DMS153 treated with DMSO at 0.1 percent for 48 hours (cell line): ENCODE data around the gene NPAS1.
A peak's percentile ranks its signal among the peaks of the same experiment; 100 is the strongest.

Source experiments
- DNase-seq: peaks from one replicate; lab custom pipeline; 2025; ENCODE audit not compliant: unreplicated experiment; lab: John Stamatoyannopoulos, UW

The NPAS1 gene, protein sequence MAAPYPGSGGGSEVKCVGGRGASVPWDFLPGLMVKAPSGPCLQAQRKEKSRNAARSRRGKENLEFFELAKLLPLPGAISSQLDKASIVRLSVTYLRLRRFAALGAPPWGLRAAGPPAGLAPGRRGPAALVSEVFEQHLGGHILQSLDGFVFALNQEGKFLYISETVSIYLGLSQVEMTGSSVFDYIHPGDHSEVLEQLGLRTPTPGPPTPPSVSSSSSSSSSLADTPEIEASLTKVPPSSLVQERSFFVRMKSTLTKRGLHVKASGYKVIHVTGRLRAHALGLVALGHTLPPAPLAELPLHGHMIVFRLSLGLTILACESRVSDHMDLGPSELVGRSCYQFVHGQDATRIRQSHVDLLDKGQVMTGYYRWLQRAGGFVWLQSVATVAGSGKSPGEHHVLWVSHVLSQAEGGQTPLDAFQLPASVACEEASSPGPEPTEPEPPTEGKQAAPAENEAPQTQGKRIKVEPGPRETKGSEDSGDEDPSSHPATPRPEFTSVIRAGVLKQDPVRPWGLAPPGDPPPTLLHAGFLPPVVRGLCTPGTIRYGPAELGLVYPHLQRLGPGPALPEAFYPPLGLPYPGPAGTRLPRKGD

DNA sequence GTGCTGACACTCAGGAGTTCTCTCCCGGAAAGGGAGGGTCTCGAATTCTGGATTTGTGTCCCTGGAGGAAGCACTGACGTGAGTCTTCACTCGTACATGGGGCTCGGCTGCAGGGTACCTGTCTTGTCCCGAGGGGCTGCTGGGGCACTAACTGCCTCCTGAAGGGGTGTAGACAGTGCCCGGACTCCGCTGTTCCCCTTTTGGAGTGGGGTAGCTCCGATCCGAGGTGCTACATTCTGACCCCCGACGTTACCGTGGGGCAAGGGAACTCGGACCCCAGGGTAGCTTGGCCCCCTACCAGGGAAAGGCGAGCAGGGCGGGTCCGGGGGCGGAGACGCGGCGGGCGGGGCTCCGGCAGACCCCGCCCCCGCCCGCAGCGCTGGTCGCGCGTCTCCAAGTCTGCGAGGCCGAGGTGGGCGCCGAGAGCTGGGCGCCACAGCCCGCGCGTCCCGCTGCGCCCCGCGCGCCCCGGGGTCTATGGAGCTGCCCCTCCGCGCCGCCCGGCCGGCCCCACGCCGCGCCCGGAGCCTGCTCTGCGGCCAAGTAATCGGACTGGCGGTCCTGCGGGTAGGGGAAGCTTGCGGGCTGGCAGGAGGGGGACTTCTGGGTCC, at the start of gene NPAS1:
NPAS1 (plus strand) TSS at position 407 of the 611 bp plus-strand sequence. CDS start 1,211 bp downstream, outside the sequence.
- no peak for DNase-seq

DNA sequence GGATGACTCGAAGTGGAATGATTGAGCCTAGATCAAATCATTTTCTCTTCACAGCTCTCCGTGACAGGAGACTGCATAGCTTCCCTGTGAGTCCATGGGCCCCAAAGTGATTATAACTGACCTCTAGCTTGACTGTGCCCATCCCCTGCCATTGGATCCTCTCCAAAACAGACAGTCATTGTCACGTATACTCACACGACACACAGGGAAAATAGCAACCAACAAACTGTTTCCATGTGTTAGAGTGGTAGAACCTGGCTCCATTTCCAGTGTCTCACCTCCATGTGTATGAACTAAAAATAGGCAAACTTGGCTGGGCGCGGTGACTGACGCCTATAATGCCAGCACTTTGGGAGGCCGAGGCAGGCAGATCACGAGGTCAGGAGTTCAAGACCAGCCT, 48.8 kb upstream of the NPAS1 start:
- DNase-seq: no peak

DNA sequence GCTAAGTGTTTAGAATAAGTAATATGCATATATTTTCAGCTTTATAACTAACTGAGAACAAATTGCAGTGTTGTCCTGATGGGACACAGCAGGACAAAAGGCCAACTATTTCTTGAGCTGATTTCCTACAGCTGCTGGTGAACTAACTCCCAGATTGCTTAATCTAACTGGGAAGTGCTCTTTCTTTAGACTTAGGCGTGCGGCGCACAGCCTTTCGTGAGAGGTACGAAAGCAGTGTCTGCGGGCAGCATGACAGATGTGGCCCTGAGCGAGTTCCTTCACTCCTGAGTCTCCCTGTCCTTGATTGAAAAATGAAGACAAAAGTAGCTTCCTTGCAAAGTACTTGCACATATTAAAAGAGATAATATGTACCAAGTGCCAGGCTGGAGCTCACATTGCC, 47.3 kb upstream of the NPAS1 start:
- no peak for DNase-seq

DNA sequence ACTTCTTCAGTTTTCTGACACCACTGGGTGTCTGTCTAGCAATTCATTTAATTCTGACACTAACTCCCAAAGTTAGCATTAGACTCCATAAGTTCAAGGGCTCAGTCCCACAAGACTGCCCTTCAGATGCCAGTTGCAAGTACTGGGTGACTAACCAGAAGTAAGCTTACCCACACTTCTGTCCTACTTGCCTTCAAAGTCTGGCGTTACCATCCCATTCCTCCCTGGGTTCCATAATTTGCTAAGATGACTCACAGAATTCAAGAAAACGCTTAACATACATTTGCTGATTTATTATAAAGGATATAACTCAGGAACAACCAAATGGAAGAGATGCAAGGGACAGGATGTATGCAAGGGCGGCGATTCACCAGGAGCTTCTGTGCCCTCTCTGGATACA, 45.5 kb upstream of the NPAS1 start:
- DNase-seq: no peak

DNA sequence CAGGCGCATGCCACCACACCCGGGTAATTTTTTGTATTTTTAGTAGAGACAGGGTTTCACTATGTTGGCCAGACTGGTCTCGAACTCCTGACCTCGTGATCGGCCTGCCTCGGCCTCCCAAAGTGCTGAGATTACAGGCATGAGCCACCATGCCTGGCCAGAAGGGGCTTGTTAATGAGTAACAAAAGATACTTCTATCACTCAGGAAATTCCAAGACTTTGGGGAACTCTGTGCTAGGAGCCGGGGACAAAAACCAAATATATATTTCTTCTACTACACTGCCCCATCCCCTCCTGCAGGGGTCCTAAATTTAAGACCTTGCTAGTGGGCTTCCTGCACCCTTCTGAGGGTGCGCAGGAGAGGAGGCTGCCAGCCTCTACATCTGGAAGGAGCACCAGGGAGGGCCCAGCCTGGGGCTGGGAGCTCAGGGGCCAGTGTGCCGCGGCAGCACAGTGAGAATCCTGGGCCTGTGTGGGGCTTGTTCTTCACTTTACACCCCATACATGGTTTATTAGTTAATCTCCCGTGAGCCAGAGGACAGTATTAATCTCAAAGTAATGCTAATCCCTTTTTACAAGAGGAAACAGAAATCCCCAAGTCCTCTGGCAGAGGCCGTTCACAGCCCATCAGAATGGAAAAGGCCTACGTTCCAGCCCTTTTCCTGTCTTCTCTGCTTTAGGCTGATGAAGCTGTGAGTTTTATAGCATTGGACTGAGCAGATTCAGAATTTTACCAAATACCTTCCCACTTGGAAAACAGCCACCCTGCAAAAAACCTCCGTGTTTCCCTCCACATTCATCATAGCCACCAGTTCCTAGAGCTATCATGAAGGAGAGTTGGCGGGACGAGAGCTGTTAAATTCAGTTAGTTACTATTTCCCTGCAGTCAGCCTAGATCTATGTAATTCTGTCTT, 44.4 kb upstream of the NPAS1 start:
- DNase-seq: no peak

DNA sequence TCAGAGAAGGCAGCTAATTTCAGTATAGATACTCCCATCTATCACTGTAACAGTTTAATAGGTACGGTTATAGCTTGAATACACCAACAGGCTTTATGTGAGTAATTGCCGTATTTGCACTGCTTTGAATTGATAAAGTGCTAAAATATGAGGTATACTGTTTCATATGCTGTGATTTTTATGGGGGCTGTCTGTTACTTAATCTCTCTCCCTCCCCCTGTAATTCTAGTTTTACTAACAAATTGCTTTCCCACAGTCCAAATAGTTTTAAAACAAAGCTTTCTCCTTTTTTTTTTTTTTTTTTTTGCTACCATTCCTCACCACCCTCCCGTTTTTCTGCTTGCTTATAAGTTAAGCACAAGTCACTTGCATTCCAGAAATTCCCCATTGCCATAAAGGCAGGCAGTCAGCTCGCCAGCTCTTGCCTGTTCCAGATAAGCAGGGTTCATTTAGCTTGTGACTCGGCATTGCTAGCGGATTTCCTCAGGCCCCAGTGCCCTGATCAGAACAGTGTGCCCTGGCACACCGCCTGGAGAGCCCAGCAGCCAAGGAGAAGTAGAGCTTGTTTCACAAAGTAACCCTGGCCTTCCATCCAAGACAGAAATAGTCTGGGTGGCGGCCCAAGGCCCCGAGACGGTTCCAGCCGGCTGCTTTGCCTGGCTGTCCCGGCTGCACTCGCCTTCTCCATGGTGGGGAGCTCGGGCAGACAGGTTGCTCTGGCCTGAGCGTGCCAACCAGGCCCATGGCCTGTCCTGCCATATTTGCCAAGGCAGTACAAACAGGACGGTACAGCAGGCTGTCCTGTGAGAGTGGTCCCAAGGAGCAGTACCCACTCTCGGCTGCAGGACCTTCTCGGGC, 43.5 kb upstream of the NPAS1 start:
- DNase-seq: no peak

DNA sequence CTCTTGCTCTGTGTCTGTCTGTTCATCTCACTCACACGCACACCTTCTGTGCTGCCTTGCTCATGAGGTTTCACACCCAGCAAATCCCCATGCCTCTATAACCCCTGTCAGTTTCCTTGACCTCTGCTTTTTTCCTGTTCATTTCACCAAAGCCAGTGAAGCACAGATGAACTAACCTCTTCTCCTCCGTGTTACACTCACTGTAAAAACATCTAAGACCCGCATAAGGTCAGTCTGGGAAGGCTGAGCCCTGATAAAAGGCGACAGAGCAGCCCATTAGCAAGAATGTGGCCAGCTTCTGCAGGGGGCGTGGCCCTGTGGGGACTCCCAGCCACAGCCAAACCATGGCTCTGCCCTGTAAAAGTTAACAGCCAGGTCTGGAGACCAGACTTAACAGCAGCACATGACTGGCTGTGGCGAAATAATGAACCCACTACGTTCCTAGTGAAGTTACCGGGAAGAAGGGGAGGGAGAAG, 42.8 kb upstream of the NPAS1 start:
- no peak for DNase-seq

DNA sequence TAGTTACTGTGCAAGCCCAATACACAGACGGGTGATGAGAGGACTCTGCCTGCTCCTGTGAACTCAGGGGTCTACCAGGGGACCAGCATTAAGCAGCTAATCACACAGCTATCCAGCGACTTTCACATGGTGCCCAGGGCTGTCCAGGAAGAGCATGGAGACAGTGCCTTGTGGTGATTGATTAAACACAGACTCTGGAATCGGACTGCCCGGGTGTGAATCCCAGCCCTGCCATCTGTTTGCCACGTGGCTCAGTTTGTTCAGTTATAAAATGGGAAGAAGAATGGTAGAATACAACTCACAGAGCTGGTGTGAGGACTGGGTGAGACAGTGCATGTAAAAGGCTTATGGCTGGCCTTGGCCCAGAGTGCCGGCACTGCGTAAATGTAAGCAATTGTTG, 42.1 kb upstream of the NPAS1 start:
- no peak for DNase-seq

DNA sequence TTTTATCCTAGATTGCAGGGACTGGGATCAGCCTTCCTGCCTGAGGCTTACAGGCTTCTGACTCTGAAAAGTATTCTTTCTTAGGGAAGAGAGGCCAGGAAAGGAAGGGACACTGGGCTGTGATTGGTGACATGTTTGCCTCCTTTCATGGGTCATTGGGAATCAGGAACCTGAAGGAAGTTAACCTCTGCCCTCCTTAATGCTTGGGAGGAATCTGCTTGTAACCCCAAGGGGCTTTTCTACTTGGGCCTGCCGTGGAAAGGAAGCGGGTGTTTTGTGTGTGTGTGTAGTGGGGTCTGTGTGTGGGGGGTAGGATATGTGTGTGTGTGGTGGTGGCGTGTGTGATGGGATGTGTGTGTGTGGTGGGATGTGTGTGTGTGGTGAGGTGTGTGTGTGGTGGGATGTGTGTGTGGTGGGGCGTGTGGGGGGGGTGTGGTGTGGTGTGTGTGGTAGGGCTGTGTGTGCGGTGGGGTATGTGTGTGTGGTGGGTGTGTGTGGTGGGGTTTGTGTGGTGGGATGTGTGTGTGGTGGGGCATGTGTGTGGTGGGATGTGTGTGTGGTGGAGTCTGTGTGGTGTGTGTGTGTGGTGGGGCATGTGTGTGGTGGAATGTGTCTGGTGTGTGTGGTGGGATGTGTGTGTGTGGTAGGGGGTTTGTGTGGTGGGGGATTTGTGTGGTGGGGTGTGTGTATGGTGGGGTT, 41.3 kb upstream of the NPAS1 start:
- DNase-seq: no peak

DNA sequence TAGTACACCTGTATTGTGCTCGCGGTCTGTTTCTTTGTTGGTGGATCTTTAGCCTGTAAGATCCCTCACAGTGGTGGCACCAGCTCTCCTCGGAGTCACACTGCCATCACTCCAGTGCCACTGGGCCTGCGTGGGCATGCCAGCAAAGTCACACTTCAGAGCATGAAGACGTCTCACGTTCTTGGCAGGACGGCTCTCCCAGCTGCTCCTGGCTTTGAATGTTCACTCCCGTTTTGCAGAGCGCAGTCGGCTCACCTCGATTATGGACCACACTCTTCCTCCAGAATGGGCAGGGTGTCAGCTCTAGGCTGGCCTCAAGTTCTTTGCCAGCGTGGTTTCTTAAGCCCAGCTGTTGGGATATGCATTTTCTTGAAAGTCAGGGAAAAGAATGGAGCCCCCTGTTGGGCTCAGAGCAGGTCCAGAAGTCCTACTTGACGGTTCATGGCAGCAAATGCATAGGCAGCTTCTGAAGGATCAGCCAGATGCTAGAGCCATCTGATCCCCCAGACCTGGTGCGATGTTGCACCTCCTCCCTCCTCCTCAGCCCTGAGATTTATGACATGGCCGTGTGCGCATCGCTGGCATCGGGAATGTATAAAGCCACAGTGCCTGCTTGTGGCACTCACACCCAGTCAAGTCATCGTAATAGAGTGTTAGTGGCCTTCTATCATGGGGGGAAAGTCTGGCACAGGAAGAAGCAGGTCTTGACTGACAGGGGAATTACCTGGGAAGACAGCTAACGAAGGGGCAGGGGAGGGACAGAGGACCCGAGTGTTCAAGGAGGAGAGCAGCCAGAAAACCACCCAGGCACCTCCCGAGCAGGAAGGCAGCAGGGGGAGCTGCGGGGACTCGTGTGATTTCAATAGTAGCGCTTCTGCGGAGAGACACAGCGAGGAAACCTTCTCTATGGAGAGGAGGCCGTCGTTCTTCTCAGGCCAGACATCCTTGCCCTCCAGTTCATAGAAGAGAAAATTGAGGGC, 40.2 kb upstream of the NPAS1 start:
- no peak for DNase-seq

DNA sequence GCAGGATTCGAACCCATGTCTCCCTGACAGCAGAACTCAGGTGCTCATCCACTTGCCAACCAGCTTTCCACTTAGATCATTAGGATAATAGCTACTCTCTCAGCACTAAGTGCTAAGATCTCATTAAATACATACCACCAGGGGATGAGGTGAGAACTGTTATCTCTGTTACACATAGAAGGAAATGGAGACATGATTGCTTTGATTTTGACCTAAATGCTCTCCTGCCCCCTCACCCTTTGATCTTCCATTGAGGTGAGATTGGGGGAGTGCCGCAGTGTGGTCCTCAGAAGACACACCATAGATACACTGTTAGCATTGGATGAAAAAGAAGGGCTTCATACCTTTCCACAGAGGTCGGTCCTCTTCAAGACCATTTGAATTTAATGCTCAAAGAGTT, 38.9 kb upstream of the NPAS1 start:
- no peak for DNase-seq

DNA sequence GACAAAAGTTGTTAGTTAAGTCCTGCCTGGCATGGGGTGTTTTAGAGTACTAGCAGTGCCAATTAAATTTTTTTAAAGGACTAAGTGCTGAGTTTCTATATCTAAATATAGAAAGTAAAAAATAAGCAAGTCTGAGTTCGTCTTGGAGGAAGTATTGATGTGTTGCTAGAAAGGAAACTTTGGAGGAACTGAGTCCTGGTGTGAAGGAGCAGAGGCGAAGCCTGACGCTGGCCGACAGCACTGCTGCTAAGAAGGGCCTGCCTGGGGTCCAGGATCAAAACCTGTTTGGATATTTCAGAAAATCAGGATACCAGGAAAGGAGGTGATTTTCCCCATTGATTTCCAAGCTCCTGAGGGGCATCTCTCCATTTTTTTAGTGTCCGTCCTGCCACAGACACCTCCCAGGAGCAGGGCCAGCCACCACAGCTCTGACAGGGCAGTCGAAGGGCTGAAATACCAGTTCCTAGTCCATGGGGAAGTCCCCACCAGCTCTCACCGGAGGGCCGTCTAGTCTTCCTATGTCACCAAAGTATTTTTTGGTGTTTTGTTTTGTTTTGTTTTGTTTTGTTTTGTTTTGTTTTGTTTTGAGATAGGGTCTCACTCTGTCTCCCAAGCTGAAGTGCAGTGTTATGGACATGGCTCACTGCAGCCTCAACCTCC, 38.2 kb upstream of the NPAS1 start:
- DNase-seq: no peak

DNA sequence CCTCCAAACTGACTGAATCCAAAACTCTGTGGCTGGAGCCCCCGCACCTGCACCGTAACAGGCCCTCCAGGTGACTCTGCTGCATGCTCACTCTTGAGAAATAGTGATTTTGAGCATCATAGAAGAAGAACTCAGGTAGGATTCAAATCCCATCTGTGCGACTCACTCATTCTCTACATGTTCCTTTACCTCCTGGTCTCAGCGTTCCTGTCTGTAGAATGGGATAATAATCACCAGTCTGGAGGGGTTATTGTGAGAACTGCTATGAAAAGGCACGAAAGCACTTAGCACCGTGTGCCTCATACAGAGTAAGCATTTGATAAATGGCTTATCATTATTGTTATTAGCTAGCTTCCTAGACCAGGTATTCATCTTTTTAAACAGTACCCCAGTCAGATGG, 36.5 kb upstream of the NPAS1 start:
- no peak for DNase-seq

DNA sequence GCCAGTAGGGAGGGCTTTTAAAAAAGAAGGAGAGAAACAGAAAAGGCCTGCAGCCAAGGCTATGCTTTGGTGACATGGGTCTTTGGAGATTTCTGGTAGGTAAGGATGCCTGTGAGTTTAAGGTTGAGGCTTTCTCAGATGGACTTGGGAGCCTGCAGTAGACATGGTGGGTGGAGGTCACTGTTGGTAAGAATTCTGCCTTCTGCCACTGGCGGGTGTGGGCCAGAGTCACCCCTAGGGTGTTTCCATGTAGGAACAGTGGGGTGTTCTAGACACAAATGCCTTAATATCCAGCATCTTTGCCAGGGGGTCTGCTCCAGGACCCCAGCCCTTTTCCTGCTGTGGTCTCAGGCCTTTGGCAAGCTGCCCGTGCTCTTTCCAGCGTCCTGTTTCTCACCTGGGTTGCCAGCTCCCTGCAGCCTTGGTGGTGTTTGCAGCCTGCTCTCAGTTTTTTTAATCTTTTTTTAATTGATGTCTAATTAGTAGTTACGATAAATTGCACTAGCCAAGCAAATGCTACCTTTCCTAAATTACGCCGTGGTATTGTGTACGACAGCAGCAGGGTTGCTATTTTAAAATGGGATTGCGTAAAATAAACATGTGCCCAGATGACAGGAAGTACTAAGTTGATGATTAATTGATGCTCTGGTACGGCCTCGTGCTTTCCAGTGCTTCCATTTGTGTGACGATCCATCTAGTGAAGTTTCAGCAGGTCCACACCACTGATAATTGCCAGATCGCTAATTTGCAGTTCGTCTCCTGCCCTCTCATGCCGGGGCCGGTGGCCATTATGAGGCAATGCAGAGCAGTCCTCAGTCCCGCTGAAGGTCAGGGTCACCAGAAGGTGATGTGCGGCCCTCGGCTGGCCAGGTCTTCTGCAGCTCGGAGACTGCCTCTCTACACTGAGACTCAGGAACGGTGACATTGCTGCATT, 35.3 kb upstream of the NPAS1 start:
- DNase-seq: peak; percentile 51

DNA sequence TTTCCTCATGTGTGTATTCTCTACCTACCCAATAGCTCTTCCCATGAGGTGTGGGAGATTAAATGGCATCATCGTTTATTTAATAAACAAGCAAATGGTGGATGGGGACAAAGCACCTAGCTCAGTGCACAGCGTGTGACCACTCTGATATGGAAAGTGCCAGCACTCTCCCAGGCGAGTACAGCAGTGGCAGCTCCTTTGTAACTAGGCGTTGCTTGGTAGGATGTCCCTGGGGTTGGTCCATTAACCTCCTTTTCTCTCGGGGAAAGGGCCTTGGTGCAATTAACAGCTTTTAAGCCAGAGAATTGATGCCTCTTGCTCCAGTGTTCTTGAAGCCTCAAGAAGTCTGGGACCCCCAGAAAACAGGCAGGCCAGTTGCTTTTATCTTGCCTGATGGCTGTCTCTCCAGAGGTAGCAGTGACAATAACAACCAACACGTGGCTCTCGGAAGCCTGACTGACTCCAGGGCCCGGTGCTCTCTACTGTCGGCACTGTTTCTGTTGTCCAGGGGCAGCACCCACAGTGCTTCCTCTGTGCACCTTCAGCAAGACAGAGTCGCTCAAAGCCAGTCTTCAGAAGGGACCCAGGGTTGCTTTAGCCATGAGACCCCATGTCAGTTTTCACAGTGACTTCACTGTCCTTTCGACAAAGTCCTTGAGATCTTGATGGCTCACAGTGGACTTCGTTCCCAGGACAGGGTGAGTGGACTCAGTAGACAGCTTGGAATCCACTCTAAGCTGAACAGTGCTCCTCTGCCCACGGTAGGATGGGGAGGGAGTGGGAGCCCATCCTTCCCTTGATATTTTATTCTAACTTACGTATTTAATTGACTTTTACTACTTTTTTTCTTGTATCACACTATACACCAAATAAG, 33.9 kb upstream of the NPAS1 start:
- no peak for DNase-seq
